OCI-LY1 (cell line): ENCODE measurements around the gene SLC4A2.

ENCODE experiments used
- CTCF ChIP-seq: fragments of 200-600 bp; sonication (generic), shearing (Covaris generic); IDR thresholded peaks from 2 replicates; pipeline ENCODE4 v1.5.1; 2017; ENCODE audit warnings: mild to moderate bottlenecking, antibody characterized with exemption, low read length, moderate library complexity, mixed read lengths
- EZH2 ChIP-seq: fragments of 200-600 bp; sonication (generic), shearing (Covaris generic); IDR thresholded peaks from 2 replicates; pipeline ENCODE4 v1.8.0; 2017; ENCODE audit warnings: borderline replicate concordance, mixed run types, mild to moderate bottlenecking, antibody characterized with exemption, low read length, moderate library complexity, mixed read lengths

GRCh38 chr7:151091988-151092387 is 32.6 kb downstream of the SLC4A2 start:
- TF ChIP-seq CTCF: no peak
- no peak for TF ChIP-seq EZH2
